GM12865 (cell line): Measurements from ENCODE around the gene PRPF6.
A peak's percentile ranks its signal among the peaks of the same experiment; 100 is the strongest.

Source experiments
- DNase-seq: peaks from one replicate; pipeline ENCODE4 v3.0.0; 2010; ENCODE audit warnings: low read depth
- H3K4me3 ChIP-seq: 2 replicates; pipeline ENCODE4 v1.5.1; 2011; ENCODE audit warnings: mild to moderate bottlenecking, low read depth, low read length, control low read depth
- CTCF ChIP-seq: IDR thresholded peaks from 2 replicates; pipeline ENCODE4 v1.5.1; 2011; ENCODE audit warnings: low read length, control low read depth, low read depth, inconsistent platforms; ENCODE audit not compliant: insufficient read depth; ENCODE audit errors: missing control alignments

Gene PRPF6

GRCh38 chr20:64065062-64065973 is 84.4 kb downstream of the PRPF6 start:
- DNase-seq: no peak
- no peak overlapping the region for H3K4me3 ChIP-seq
- TF ChIP-seq CTCF: no peak

- peak; percentile 92 for DNase-seq
- TF ChIP-seq CTCF: no peak
- no peak overlapping the region for H3K4me3 ChIP-seq
Measured at GRCh38 chr20:64065974-64066343, 85.0 kb downstream of the PRPF6 start.

- no peak for DNase-seq
- no peak overlapping the region for H3K4me3 ChIP-seq
- no peak for TF ChIP-seq CTCF
Measured at GRCh38 chr20:64067005-64067632, 86.2 kb downstream of the PRPF6 start.

GRCh38 chr20:64067733-64068307 is 86.9 kb downstream of the PRPF6 start:
- DNase-seq: no peak
- H3K4me3 ChIP-seq: no peak overlapping the region
- no peak for TF ChIP-seq CTCF

GRCh38 chr20:64068386-64069208 is 87.7 kb downstream of the PRPF6 start:
- TF ChIP-seq CTCF: no peak
- no peak for DNase-seq

GRCh38 chr20:64069209-64069613 is 88.3 kb downstream of the PRPF6 start:
- TF ChIP-seq CTCF: no peak
- H3K4me3 ChIP-seq: no peak overlapping the region
- no peak for DNase-seq

More at GRCh38 chr20:64068386-64069208, 87.7 kb downstream of the PRPF6 start:
- no peak overlapping the region for H3K4me3 ChIP-seq
